GM23338 (cell line): ENCODE results near the gene PPP2R5B. TPM values are rescaled to one million over a fixed set of nuclear protein-coding genes. Genes with fewer than 3 reads are reported as not detected.

ENCODE experiments used
- CREB1 ChIP-seq: fragments of 250-450 bp; sonication (Bioruptor Pico); IDR thresholded peaks from 2 replicates; pipeline ENCODE4 v1.5.0; 2020; ENCODE audit warnings: low read depth, mild to moderate bottlenecking, moderate library complexity
- EZH2 ChIP-seq: fragments of 200-600 bp; sonication (generic); IDR thresholded peaks from one replicate; pipeline ENCODE4 v1.8.0; 2017; ENCODE audit warnings: antibody characterized with exemption, mild to moderate bottlenecking, low read depth; ENCODE audit not compliant: unreplicated experiment
- EZH2phosphoT487 ChIP-seq: fragments of 200-600 bp; sonication (generic); IDR thresholded peaks from one replicate; pipeline ENCODE4 v1.8.1; 2018; ENCODE audit warnings: antibody characterized with exemption; ENCODE audit not compliant: unreplicated experiment
- POLR2AphosphoS5 ChIP-seq: IDR thresholded peaks from 2 replicates; pipeline ENCODE4 v1.6.1; 2016; ENCODE audit warnings: antibody characterized with exemption, low read depth
- ZNF331 ChIP-seq: fragments of 250-450 bp; sonication (Bioruptor Pico); IDR thresholded peaks from 2 replicates; pipeline ENCODE4 v1.5.0; 2020; ENCODE audit warnings: low read depth, mild to moderate bottlenecking, moderate library complexity
- polyA plus RNA-seq: library from polyadenylated mRNA; unstranded; fragments of >200 nt; fragmentation: Nextera tagmentation; extraction: Ambion mirVana; gene quantifications from 2 replicates; pipeline ENCODE4 v1.2.1, GENCODE V29; 2016
- total RNA-seq: library from RNA; depleted of rRNA; stranded (reverse); fragments of >200 nt; shearing (Covaris generic); gene quantifications from 2 replicates; pipeline ENCODE4 v1.2.3, GENCODE V29; 2014
- TF ChIP-seq, protein P1 (sequence below): fragments of 250-450 bp; sonication (Bioruptor Pico); IDR thresholded peaks from 2 replicates; pipeline ENCODE4 v1.5.0; 2020; ENCODE audit warnings: mild to moderate bottlenecking, moderate library complexity
- TF ChIP-seq, protein P2 (sequence below), 2 experiments: fragments of 200-600 bp in 1 of 2; sonication (generic) in 1 of 2; conservative IDR thresholded peaks; 2 replicates each; pipeline versions ENCODE4 v1.5.1 to v1.6.1; 2016 to 2017; ENCODE audit warnings: antibody characterized with exemption in 2 of 2, low read depth in 2 of 2, mild to moderate bottlenecking in 2 of 2, moderate library complexity in 1 of 2
- TF ChIP-seq, protein P3 (sequence below): IDR thresholded peaks from one replicate; pipeline ENCODE4 v1.6.1; 2018; ENCODE audit warnings: antibody characterized with exemption; ENCODE audit not compliant: unreplicated experiment

The PPP2R5B gene
- total and polyA plus RNA-seq, 2 experiments from 2014 or later: 2.8 to 5.8 TPM

DNA sequence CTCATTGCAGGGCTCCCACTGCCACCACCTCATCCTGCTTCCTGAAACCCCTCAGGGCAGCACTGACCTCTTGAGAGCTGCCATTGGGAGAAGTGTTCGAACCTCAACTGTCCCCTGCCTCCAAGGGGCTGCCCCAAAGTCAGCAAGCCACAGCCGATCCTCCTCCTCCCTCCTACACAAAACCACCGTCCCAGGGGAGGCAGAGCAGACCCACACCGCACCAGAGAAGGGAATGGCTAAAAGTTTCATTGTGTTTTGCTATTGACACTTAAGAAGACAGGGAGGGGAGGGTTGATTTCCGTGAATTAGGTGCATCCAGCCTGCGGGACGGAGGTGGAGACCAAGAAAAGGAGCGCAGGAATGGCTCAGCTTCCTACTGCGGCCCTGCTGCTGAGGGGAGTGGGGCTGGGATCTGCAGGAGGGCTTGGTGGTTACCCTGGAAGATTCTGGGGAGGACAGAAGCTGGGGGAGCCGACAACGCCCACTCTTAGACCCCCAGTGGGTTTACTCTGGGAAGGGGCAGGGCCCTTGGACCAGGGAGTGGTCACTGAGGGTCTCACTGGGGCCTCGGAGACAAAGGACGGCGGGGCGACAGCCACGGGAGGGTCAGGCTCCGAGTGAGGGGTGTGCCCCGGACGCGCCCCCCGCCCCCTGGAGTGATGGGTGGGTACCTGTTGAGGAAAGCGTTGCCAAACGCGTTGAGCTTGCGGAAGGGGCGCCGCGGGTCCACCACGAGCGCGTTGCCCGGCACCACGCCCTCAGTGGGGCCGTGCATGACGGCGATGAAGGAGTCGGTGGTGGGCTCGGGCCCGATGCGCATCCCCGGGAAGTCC, 46.9 kb upstream of the PPP2R5B start (continued):
- TF ChIP-seq, protein P1, sequence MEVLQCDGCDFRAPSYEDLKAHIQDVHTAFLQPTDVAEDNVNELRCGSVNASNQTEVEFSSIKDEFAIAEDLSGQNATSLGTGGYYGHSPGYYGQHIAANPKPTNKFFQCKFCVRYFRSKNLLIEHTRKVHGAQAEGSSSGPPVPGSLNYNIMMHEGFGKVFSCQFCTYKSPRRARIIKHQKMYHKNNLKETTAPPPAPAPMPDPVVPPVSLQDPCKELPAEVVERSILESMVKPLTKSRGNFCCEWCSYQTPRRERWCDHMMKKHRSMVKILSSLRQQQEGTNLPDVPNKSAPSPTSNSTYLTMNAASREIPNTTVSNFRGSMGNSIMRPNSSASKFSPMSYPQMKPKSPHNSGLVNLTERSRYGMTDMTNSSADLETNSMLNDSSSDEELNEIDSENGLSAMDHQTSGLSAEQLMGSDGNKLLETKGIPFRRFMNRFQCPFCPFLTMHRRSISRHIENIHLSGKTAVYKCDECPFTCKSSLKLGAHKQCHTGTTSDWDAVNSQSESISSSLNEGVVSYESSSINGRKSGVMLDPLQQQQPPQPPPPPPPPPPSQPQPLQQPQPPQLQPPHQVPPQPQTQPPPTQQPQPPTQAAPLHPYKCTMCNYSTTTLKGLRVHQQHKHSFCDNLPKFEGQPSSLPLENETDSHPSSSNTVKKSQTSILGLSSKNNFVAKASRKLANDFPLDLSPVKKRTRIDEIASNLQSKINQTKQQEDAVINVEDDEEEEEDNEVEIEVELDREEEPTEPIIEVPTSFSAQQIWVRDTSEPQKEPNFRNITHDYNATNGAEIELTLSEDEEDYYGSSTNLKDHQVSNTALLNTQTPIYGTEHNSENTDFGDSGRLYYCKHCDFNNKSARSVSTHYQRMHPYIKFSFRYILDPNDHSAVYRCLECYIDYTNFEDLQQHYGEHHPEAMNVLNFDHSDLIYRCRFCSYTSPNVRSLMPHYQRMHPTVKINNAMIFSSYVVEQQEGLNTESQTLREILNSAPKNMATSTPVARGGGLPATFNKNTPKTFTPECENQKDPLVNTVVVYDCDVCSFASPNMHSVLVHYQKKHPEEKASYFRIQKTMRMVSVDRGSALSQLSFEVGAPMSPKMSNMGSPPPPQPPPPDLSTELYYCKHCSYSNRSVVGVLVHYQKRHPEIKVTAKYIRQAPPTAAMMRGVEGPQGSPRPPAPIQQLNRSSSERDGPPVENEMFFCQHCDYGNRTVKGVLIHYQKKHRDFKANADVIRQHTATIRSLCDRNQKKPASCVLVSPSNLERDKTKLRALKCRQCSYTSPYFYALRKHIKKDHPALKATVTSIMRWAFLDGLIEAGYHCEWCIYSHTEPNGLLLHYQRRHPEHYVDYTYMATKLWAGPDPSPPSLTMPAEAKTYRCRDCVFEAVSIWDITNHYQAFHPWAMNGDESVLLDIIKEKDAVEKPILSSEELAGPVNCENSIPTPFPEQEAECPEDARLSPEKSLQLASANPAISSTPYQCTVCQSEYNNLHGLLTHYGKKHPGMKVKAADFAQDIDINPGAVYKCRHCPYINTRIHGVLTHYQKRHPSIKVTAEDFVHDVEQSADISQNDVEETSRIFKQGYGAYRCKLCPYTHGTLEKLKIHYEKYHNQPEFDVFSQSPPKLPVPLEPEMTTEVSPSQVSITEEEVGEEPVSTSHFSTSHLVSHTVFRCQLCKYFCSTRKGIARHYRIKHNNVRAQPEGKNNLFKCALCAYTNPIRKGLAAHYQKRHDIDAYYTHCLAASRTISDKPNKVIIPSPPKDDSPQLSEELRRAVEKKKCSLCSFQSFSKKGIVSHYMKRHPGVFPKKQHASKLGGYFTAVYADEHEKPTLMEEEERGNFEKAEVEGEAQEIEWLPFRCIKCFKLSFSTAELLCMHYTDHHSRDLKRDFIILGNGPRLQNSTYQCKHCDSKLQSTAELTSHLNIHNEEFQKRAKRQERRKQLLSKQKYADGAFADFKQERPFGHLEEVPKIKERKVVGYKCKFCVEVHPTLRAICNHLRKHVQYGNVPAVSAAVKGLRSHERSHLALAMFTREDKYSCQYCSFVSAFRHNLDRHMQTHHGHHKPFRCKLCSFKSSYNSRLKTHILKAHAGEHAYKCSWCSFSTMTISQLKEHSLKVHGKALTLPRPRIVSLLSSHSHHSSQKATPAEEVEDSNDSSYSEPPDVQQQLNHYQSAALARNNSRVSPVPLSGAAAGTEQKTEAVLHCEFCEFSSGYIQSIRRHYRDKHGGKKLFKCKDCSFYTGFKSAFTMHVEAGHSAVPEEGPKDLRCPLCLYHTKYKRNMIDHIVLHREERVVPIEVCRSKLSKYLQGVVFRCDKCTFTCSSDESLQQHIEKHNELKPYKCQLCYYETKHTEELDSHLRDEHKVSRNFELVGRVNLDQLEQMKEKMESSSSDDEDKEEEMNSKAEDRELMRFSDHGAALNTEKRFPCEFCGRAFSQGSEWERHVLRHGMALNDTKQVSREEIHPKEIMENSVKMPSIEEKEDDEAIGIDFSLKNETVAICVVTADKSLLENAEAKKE (CRISPR knock-in tag): no peak
- TF ChIP-seq, protein P2, sequence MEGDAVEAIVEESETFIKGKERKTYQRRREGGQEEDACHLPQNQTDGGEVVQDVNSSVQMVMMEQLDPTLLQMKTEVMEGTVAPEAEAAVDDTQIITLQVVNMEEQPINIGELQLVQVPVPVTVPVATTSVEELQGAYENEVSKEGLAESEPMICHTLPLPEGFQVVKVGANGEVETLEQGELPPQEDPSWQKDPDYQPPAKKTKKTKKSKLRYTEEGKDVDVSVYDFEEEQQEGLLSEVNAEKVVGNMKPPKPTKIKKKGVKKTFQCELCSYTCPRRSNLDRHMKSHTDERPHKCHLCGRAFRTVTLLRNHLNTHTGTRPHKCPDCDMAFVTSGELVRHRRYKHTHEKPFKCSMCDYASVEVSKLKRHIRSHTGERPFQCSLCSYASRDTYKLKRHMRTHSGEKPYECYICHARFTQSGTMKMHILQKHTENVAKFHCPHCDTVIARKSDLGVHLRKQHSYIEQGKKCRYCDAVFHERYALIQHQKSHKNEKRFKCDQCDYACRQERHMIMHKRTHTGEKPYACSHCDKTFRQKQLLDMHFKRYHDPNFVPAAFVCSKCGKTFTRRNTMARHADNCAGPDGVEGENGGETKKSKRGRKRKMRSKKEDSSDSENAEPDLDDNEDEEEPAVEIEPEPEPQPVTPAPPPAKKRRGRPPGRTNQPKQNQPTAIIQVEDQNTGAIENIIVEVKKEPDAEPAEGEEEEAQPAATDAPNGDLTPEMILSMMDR (conservative IDR thresholded peaks at IDR 0.05; ENCODE audit: low read depth in 2 of 2): no peak
- TF ChIP-seq CREB1 (CRISPR knock-in tag): no peak
- no peak for TF ChIP-seq EZH2
- TF ChIP-seq, protein P3, sequence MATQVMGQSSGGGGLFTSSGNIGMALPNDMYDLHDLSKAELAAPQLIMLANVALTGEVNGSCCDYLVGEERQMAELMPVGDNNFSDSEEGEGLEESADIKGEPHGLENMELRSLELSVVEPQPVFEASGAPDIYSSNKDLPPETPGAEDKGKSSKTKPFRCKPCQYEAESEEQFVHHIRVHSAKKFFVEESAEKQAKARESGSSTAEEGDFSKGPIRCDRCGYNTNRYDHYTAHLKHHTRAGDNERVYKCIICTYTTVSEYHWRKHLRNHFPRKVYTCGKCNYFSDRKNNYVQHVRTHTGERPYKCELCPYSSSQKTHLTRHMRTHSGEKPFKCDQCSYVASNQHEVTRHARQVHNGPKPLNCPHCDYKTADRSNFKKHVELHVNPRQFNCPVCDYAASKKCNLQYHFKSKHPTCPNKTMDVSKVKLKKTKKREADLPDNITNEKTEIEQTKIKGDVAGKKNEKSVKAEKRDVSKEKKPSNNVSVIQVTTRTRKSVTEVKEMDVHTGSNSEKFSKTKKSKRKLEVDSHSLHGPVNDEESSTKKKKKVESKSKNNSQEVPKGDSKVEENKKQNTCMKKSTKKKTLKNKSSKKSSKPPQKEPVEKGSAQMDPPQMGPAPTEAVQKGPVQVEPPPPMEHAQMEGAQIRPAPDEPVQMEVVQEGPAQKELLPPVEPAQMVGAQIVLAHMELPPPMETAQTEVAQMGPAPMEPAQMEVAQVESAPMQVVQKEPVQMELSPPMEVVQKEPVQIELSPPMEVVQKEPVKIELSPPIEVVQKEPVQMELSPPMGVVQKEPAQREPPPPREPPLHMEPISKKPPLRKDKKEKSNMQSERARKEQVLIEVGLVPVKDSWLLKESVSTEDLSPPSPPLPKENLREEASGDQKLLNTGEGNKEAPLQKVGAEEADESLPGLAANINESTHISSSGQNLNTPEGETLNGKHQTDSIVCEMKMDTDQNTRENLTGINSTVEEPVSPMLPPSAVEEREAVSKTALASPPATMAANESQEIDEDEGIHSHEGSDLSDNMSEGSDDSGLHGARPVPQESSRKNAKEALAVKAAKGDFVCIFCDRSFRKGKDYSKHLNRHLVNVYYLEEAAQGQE: no peak
- no peak for TF ChIP-seq POLR2AphosphoS5
- no peak for TF ChIP-seq EZH2phosphoT487
- TF ChIP-seq ZNF331: no peak
